Breast epithelium (tissue), 4 donors: ENCODE data around the gene DCAF8. TPM values are rescaled to one million over a fixed set of nuclear protein-coding genes. Genes with fewer than 3 reads are reported as not detected.

Experiments used
- DNase-seq, 2 donors: peaks; one replicate each; pipeline ENCODE4 v3.0.0-alpha.2; 2019; ENCODE audit warnings: low spot score in 2 of 2
- H3K27ac ChIP-seq, 2 donors: fragments of 200-600 bp; sonication (generic) in 1 of 2; one replicate each; pipeline ENCODE4 v1.5.1; 2016 to 2019; ENCODE audit warnings: mild to moderate bottlenecking in 1 of 2
- H3K27me3 ChIP-seq, 2 donors: fragments of 200-600 bp; sonication (generic) in 1 of 2; one replicate each; pipeline versions ENCODE4 v1.5.1 to v1.6.0; 2017 to 2019; ENCODE audit warnings: control low read depth in 1 of 2, mild to moderate bottlenecking in 1 of 2
- H3K36me3 ChIP-seq: fragments of 200-600 bp; one replicate; pipeline ENCODE4 v1.5.1; 2019
- H3K4me1 ChIP-seq, 2 donors: fragments of 200-600 bp; sonication (generic); one replicate each; pipeline ENCODE4 v1.5.1; 2016 to 2019; ENCODE audit warnings: control low read depth in 1 of 2
- H3K4me3 ChIP-seq, 3 donors: fragments of 200-600 bp; sonication (generic); 1 replicate in 2 of 3; 2 replicates in 1 of 3; pipeline ENCODE4 v1.5.1; 2016 to 2019; ENCODE audit warnings: mild to moderate bottlenecking in 3 of 3, moderate library complexity in 2 of 3
- H3K9me3 ChIP-seq, 2 donors: fragments of 200-600 bp; sonication (generic) in 1 of 2; one replicate each; pipeline ENCODE4 v1.5.1; 2016 to 2019; ENCODE audit warnings: control low read depth in 1 of 2
- POLR2A ChIP-seq: fragments of 450-650 bp; IDR thresholded peaks from one replicate; pipeline ENCODE4 v1.6.1; 2016; ENCODE audit warnings: antibody characterized with exemption, mild to moderate bottlenecking, moderate library complexity
- POLR2AphosphoS5 ChIP-seq, 3 donors: sonication (generic); formaldehyde crosslinking; IDR thresholded peaks; one replicate each; pipeline ENCODE4 v1.6.1; 2017; ENCODE audit warnings: antibody characterized with exemption in 3 of 3
- intact Hi-C: fragments of 100-400 bp; cut with DNase I; formaldehyde crosslinking; loops from one replicate; pipeline ENCODE4 v1.15.1; 2023; ENCODE audit warnings: low total_unique reads
- total RNA-seq, 3 donors: library from RNA; depleted of rRNA; stranded (reverse); fragments of >200 nt; gene quantifications; one replicate each; pipeline ENCODE4 v1.1.0, GENCODE V29; 2016
- TF ChIP-seq, protein P1 (sequence below), 3 donors: fragments of 450-650 bp; IDR thresholded peaks; one replicate each; pipeline ENCODE4 v1.5.1; 2016 to 2017; ENCODE audit warnings: antibody characterized with exemption in 3 of 3, mild to moderate bottlenecking in 3 of 3, moderate library complexity in 3 of 3

The DCAF8 gene
- total RNA-seq, 3 donors from 2014 or later: 161 to 195 (median 161) TPM

DNA sequence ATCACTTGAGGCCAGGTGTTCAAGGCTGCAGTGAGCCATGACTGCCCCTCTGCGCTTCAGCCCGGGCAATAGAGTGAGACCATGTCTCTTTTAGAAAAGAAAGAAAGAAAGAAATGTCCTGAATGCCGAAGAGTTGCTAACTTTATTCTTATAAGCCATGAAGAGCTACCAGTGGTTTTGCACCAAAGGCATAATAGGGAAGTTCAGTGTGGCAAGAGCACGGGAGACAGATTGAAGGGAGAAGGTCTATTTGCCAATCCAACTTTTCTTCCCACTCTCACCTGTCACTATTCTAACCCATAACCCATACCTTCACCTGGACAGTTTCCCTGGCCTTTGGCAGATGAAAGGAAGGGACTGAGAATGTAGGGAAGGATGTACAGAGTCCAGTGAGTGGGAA lies 61.6 kb downstream of the DCAF8 start:
- Histone ChIP-seq H3K36me3 (no peaks in the 10 kb centered on the region), H3K4me1 (peaks cover 5 to 6% of the 10 kb centered on the region in 2 donors), H3K9me3 (no peaks in the 10 kb centered on the region), H3K4me3 (no peak overlapping the region), H3K27me3 (no peaks in the 10 kb centered on the region), H3K27ac (no peak overlapping the region)
- no peak for DNase-seq
- intact Hi-C loops: no loop called here
- no peak for TF ChIP-seq POLR2AphosphoS5 (IDR thresholded peaks at IDR 0.05)
- TF ChIP-seq POLR2A: no peak
- TF ChIP-seq, protein P1, sequence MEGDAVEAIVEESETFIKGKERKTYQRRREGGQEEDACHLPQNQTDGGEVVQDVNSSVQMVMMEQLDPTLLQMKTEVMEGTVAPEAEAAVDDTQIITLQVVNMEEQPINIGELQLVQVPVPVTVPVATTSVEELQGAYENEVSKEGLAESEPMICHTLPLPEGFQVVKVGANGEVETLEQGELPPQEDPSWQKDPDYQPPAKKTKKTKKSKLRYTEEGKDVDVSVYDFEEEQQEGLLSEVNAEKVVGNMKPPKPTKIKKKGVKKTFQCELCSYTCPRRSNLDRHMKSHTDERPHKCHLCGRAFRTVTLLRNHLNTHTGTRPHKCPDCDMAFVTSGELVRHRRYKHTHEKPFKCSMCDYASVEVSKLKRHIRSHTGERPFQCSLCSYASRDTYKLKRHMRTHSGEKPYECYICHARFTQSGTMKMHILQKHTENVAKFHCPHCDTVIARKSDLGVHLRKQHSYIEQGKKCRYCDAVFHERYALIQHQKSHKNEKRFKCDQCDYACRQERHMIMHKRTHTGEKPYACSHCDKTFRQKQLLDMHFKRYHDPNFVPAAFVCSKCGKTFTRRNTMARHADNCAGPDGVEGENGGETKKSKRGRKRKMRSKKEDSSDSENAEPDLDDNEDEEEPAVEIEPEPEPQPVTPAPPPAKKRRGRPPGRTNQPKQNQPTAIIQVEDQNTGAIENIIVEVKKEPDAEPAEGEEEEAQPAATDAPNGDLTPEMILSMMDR (IDR thresholded peaks at IDR 0.05): no peak

DNA sequence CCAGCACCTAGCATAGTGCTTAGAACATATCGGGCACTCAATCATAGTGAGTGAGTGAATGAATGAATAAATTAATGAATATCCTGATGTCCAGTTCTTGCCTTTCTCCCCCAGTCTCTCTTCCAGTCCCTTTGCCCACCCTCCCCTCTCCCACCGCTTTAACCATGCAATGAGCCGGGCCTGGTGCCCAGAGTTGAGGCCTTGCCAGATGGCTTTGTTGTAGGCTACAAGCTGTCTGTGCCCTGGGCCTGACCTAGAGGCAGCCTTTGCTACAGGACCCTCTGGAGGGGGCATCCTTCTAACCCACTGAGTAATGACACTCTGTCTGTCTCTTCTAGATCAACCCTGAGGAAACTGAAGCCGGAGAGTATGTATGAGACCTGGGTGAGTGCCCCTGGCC lies 65.1 kb downstream of the DCAF8 start:
- H3K4me3 ChIP-seq: no peak overlapping the region
- H3K9me3 ChIP-seq: no peaks in the 10 kb centered on the region
- no peaks in the 10 kb centered on the region for H3K27me3 ChIP-seq
- no peak overlapping the region for H3K27ac ChIP-seq
- TF ChIP-seq, protein P1 (IDR thresholded peaks at IDR 0.05): no peak
- TF ChIP-seq POLR2A: no peak
- TF ChIP-seq POLR2AphosphoS5 (IDR thresholded peaks at IDR 0.05): no peak
- DNase-seq: no peak
- intact Hi-C loops: loop anchor here (10.0 kb wide), 1 partner anchor 262 kb away; no protein-coding TSS in a partner anchor
- H3K4me1 ChIP-seq: peaks cover 0 to 6% of the 10 kb centered on the region in 2 donors
- no peaks in the 10 kb centered on the region for H3K36me3 ChIP-seq

- H3K4me3 ChIP-seq: no peak overlapping the region
- H3K36me3 ChIP-seq: no peaks in the 10 kb centered on the region
- intact Hi-C loops: loop anchor here (10.0 kb wide), 1 partner anchor 261 kb away; no protein-coding TSS in a partner anchor
- H3K4me1 ChIP-seq: peaks cover 0 to 6% of the 10 kb centered on the region in 2 donors
- no peaks in the 10 kb centered on the region for H3K9me3 ChIP-seq
- no peak for DNase-seq
- TF ChIP-seq POLR2AphosphoS5 (IDR thresholded peaks at IDR 0.05) (no peak), POLR2A (no peak)
- TF ChIP-seq, protein P1 (IDR thresholded peaks at IDR 0.05): no peak
- no peaks in the 10 kb centered on the region for H3K27me3 ChIP-seq
- H3K27ac ChIP-seq: no peak overlapping the region
Measured at GRCh38 chr1:160196143-160196542, 66.2 kb downstream of the DCAF8 start.

DNA sequence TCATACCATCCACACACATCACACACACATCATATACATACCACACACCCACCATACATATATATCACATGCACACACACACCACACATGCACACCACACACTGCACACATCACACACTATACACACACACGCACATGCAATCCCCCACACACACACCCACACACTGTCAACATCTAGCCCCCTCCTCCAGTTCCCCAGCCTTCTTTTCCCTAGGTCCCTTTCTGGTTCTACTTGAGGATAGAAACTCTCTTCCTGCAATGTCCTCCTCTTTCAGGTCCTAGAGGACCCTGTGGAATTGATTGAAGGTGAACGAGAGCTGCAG lies 67.7 kb downstream of the DCAF8 start:
- intact Hi-C loops: loop anchor here (10.0 kb wide), 1 partner anchor 260 kb away; no protein-coding TSS in a partner anchor
- no peak overlapping the region for H3K27ac ChIP-seq
- no peak for DNase-seq
- no peaks in the 10 kb centered on the region for H3K9me3 ChIP-seq
- no peak overlapping the region for H3K4me3 ChIP-seq
- H3K4me1 ChIP-seq: peaks cover 0 to 6% of the 10 kb centered on the region in 2 donors
- H3K36me3 ChIP-seq: no peaks in the 10 kb centered on the region
- TF ChIP-seq, protein P1 (IDR thresholded peaks at IDR 0.05): no peak
- no peak for TF ChIP-seq POLR2A
- no peak for TF ChIP-seq POLR2AphosphoS5 (IDR thresholded peaks at IDR 0.05)
- H3K27me3 ChIP-seq: no peaks in the 10 kb centered on the region

DNA sequence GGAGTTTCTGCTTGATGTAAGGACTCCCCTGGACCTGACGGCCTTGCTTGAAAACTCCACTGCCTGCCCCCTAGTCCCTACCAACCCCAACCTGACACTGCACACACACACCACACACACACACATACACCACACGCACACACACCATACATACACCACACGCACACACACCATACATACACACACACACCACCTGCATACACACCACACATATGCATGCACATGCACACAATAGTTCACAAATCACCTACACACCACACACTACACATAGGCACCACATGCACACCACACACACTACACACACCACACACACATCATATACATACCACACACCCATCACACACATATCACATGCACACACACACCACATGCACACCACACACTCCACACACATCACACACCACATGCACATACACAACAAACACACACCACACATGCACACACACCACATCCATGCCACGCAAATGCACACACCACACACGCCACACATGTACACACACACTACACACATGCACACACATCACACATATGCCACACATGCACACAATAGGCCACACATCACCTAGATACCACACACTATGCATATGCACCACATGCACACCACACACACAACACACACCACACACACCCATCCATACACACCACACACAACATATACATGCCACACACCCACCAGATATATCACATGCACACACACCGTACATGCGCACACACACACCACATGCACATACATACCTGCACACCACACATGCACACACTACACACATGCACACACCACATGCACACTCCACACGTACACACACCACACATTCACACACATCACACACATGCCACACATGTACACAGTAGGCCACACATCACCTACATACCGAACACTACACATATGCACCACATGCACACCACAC lies 68.3 kb downstream of the DCAF8 start:
- no peaks in the 10 kb centered on the region for H3K27me3 ChIP-seq
- H3K4me1 ChIP-seq: peaks cover 0 to 6% of the 10 kb centered on the region in 2 donors
- no peaks in the 10 kb centered on the region for H3K36me3 ChIP-seq
- TF ChIP-seq POLR2A (no peak), POLR2AphosphoS5 (IDR thresholded peaks at IDR 0.05) (no peak)
- TF ChIP-seq, protein P1 (IDR thresholded peaks at IDR 0.05): no peak
- no peaks in the 10 kb centered on the region for H3K9me3 ChIP-seq
- DNase-seq: no peak
- intact Hi-C loops: loop anchor here (10.0 kb wide), 1 partner anchor 259 kb away; no protein-coding TSS in a partner anchor
- no peak overlapping the region for H3K27ac ChIP-seq
- no peak overlapping the region for H3K4me3 ChIP-seq
